Transverse colon (tissue), 3 donors: ENCODE measurements around the gene GMEB1.

Experiments
- CTCF ChIP-seq, 5 experiments: fragments of 200-600 bp in 3 of 5; fragments of 450-650 bp in 2 of 5; sonication (generic) in 3 of 5; IDR thresholded peaks; 1 replicate in 2 of 5; 2 replicates in 3 of 5; pipeline ENCODE4 v1.5.1; 2016 to 2017; ENCODE audit warnings: antibody characterized with exemption in 5 of 5, inconsistent platforms in 3 of 5, mild to moderate bottlenecking in 2 of 5, moderate library complexity in 1 of 5
- EP300 ChIP-seq: sonication (generic); formaldehyde crosslinking; IDR thresholded peaks from one replicate; pipeline ENCODE4 v1.6.1; 2017; ENCODE audit warnings: antibody characterized with exemption, low read depth
- POLR2A ChIP-seq: fragments of 450-650 bp; IDR thresholded peaks from one replicate; pipeline ENCODE4 v1.6.1; 2016; ENCODE audit warnings: antibody characterized with exemption, mild to moderate bottlenecking, moderate library complexity

DNA sequence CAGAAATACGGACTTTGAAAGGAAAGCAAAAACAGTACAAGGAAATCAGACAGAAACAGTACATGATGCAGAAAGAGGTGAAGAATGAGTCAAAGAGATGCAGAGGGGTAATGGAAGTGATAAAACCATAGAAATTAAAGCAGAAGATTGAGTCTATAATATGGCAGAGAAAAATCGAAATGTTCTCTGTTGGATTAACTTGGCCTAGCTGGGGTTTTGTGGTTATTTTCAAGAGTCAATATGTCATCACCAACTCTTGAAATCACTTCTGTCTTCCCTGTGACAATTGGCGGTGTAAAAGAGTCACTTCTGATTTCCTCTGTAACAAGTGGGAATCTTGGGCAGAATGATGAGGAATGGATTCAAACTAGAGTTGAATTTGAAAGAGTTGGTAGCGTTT lies 75.6 kb downstream of the GMEB1 start:
- no peak for TF ChIP-seq CTCF (IDR thresholded peaks at IDR 0.05)
- no peak for TF ChIP-seq POLR2A
- TF ChIP-seq EP300, result no peak
